H1 (cell line): ENCODE measurements around the gene HNRNPH2. TPM values are rescaled to one million over a fixed set of nuclear protein-coding genes. Genes with fewer than 3 reads are reported as not detected.

Source experiments
- BCL11A ChIP-seq, 2 experiments: IDR thresholded peaks; one replicate each; pipeline ENCODE4 v1.6.1; 2011; ENCODE audit warnings: low read depth in 2 of 2, low read length in 2 of 2, mild to moderate bottlenecking in 2 of 2
- CTBP2 ChIP-seq: IDR thresholded peaks from 2 replicates; pipeline ENCODE4 v1.7.0; 2011; ENCODE audit warnings: borderline replicate concordance, mild to moderate bottlenecking, moderate library complexity, mixed read lengths, low read length; ENCODE audit not compliant: insufficient read depth, insufficient read length
- CTCF ChIP-seq, 3 experiments: IDR thresholded peaks; 1 replicate in 2 of 3; 2 replicates in 1 of 3; pipeline versions ENCODE4 v1.5.1 to v1.6.1; 2011; ENCODE audit warnings: low read length in 3 of 3, mild to moderate bottlenecking in 3 of 3, inconsistent platforms in 2 of 3, low read depth in 1 of 3, moderate library complexity in 1 of 3; ENCODE audit not compliant: insufficient read depth in 1 of 3; ENCODE audit errors: control extremely low read depth in 1 of 3
- EZH2 ChIP-seq: fragments of 200-600 bp; sonication (generic); IDR thresholded peaks from 2 replicates; pipeline ENCODE4 v1.7.1; 2012; ENCODE audit warnings: low read depth, mild to moderate bottlenecking, moderate library complexity, low read length, inconsistent platforms; ENCODE audit not compliant: severe bottlenecking
- GABPA ChIP-seq: IDR thresholded peaks from 2 replicates; pipeline ENCODE4 v1.6.1; 2011; ENCODE audit warnings: mild to moderate bottlenecking, low read length, moderate library complexity, borderline replicate concordance; ENCODE audit not compliant: insufficient read depth
- POLR2AphosphoS5 ChIP-seq: IDR thresholded peaks from 2 replicates; pipeline ENCODE4 v1.6.1; 2011; ENCODE audit warnings: low read depth, low read length
- SIN3A ChIP-seq, 2 experiments: IDR thresholded peaks in 1 of 2; conservative IDR thresholded peaks in 1 of 2; 2 replicates each; pipeline ENCODE4 v1.6.1; 2011 to 2012; ENCODE audit warnings: low read length in 2 of 2, improper control_type of control experiment in 1 of 2, low read depth in 1 of 2, mild to moderate bottlenecking in 1 of 2
- polyA plus RNA-seq, 7 experiments: library from polyadenylated mRNA; depleted of rRNA in 3 of 7; stranded (reverse) in 5 of 7; unstranded in 2 of 7; fragments of >200 nt in 5 of 7; fragments of 200-250 nt in 2 of 7; gene quantifications; 1 replicate in 5 of 7; 2 replicates in 1 of 7; 4 replicates in 1 of 7; pipeline versions ENCODE4 v1.2.1 to v1.2.3, GENCODE V29; 2011 to 2013; ENCODE audit warnings: missing spikeins in 2 of 7, mixed read lengths in 2 of 7
- total RNA-seq: library from RNA; stranded (reverse); fragmentation: NEBNext Ultra II Directional; extraction: Animal tissue kit (Norgen Biotek cat#: 25700); gene quantifications from 2 replicates; pipeline ENCODE4 v1.2.1, GENCODE V29; 2021
- TF ChIP-seq, protein P1 (sequence below): fragments of 300-600 bp; sonication (generic); IDR thresholded peaks from 2 replicates; pipeline ENCODE4 v1.7.1; 2012; ENCODE audit warnings: low read length, moderate library complexity, mild to moderate bottlenecking, inconsistent platforms; ENCODE audit not compliant: insufficient replicate concordance

The HNRNPH2 gene
- total and polyA plus RNA-seq, 2 of the 8 experiments (the other 6 are each of a cell fraction or from before 2014, with no cell fraction given): 27.7 to 66.7 TPM

GRCh38 chrX:101442085-101442484 lies 34.1 kb downstream of the HNRNPH2 start (continued):
- TF ChIP-seq, protein P1, sequence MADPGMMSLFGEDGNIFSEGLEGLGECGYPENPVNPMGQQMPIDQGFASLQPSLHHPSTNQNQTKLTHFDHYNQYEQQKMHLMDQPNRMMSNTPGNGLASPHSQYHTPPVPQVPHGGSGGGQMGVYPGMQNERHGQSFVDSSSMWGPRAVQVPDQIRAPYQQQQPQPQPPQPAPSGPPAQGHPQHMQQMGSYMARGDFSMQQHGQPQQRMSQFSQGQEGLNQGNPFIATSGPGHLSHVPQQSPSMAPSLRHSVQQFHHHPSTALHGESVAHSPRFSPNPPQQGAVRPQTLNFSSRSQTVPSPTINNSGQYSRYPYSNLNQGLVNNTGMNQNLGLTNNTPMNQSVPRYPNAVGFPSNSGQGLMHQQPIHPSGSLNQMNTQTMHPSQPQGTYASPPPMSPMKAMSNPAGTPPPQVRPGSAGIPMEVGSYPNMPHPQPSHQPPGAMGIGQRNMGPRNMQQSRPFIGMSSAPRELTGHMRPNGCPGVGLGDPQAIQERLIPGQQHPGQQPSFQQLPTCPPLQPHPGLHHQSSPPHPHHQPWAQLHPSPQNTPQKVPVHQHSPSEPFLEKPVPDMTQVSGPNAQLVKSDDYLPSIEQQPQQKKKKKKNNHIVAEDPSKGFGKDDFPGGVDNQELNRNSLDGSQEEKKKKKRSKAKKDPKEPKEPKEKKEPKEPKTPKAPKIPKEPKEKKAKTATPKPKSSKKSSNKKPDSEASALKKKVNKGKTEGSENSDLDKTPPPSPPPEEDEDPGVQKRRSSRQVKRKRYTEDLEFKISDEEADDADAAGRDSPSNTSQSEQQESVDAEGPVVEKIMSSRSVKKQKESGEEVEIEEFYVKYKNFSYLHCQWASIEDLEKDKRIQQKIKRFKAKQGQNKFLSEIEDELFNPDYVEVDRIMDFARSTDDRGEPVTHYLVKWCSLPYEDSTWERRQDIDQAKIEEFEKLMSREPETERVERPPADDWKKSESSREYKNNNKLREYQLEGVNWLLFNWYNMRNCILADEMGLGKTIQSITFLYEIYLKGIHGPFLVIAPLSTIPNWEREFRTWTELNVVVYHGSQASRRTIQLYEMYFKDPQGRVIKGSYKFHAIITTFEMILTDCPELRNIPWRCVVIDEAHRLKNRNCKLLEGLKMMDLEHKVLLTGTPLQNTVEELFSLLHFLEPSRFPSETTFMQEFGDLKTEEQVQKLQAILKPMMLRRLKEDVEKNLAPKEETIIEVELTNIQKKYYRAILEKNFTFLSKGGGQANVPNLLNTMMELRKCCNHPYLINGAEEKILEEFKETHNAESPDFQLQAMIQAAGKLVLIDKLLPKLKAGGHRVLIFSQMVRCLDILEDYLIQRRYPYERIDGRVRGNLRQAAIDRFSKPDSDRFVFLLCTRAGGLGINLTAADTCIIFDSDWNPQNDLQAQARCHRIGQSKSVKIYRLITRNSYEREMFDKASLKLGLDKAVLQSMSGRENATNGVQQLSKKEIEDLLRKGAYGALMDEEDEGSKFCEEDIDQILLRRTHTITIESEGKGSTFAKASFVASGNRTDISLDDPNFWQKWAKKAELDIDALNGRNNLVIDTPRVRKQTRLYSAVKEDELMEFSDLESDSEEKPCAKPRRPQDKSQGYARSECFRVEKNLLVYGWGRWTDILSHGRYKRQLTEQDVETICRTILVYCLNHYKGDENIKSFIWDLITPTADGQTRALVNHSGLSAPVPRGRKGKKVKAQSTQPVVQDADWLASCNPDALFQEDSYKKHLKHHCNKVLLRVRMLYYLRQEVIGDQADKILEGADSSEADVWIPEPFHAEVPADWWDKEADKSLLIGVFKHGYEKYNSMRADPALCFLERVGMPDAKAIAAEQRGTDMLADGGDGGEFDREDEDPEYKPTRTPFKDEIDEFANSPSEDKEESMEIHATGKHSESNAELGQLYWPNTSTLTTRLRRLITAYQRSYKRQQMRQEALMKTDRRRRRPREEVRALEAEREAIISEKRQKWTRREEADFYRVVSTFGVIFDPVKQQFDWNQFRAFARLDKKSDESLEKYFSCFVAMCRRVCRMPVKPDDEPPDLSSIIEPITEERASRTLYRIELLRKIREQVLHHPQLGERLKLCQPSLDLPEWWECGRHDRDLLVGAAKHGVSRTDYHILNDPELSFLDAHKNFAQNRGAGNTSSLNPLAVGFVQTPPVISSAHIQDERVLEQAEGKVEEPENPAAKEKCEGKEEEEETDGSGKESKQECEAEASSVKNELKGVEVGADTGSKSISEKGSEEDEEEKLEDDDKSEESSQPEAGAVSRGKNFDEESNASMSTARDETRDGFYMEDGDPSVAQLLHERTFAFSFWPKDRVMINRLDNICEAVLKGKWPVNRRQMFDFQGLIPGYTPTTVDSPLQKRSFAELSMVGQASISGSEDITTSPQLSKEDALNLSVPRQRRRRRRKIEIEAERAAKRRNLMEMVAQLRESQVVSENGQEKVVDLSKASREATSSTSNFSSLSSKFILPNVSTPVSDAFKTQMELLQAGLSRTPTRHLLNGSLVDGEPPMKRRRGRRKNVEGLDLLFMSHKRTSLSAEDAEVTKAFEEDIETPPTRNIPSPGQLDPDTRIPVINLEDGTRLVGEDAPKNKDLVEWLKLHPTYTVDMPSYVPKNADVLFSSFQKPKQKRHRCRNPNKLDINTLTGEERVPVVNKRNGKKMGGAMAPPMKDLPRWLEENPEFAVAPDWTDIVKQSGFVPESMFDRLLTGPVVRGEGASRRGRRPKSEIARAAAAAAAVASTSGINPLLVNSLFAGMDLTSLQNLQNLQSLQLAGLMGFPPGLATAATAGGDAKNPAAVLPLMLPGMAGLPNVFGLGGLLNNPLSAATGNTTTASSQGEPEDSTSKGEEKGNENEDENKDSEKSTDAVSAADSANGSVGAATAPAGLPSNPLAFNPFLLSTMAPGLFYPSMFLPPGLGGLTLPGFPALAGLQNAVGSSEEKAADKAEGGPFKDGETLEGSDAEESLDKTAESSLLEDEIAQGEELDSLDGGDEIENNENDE: no peak
- TF ChIP-seq CTCF (IDR thresholded peaks at IDR 0.05; ENCODE audit: control extremely low read depth in 1 of 3, insufficient read depth in 1 of 3, low read depth in 1 of 3, low read length in 3 of 3) (no peak), BCL11A (IDR thresholded peaks at IDR 0.05; ENCODE audit: low read depth in 2 of 2, low read length in 2 of 2) (no peak), SIN3A (conservative IDR thresholded peaks at IDR 0.05 in 1 of 2, IDR thresholded peaks at IDR 0.05 in 1 of 2; ENCODE audit: low read depth in 1 of 2, low read length in 2 of 2) (no peak), EZH2 (no peak), POLR2AphosphoS5 (no peak), GABPA (no peak), CTBP2 (no peak)
